ENCODE measurements around the gene FNDC10.
"Not testable (repeated sequence)": the region's sequence is repeated elsewhere in the genome, so short reads cannot be mapped to it uniquely, and the experiment has no call there.

The FNDC10 gene

DNA sequence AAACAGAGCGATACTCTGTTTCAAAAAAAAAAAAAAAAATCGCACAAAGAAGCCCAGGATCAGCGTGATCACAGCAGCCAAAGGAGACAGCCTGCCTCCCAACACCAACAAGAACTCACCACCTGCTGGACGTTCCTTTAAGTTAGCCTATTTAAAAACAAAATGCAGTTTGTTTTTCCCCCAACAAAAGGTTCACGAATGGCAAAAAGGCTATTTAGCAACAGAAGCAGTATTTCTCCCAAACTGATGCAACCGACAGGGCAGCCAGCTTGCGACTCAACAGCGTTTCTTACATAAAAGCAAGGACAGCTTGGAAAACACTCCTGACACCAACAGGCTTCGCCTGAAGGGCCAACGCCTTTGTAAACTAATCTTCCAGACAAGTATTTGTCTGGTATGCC, 32.0 kb downstream of the FNDC10 start:
- no peak for DNase-seq (ENCODE audit: low read depth in 2 of 2, low spot score in 1 of 2)

DNA sequence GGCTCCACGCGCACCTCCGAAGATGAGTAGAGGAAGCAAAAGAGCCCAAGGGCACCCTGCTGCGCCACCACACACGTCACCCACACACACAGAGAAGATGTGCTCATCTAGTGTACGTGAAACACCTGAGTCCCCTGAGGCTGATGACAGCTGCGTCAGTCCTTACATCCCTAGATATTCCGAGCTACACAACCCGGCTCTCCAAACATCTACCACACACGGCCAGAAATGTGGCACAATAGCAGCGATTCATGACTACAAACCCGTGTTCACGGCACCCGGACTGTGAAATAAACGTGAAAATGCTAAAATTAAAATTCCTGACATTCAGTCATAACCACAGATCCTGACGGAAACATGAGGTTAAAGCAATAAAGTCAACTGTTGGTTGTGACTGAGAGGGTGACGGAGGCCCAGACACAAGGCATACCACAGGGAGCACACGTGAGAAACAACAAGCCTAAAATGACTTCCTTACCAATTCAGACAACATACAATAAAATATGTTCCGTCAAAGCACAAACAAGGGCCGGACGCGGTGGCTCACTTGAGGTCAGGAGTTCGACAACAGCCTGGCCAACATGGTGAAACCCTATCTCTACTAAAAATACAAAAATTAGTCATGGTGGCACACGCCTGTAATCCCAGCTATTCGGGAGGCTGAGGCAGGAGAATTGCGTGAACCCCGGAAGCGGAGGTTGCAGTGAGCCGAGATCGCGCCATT, 32.6 kb downstream of the FNDC10 start:
- DNase-seq (ENCODE audit: low read depth in 2 of 2, low spot score in 1 of 2), result no peak

DNA sequence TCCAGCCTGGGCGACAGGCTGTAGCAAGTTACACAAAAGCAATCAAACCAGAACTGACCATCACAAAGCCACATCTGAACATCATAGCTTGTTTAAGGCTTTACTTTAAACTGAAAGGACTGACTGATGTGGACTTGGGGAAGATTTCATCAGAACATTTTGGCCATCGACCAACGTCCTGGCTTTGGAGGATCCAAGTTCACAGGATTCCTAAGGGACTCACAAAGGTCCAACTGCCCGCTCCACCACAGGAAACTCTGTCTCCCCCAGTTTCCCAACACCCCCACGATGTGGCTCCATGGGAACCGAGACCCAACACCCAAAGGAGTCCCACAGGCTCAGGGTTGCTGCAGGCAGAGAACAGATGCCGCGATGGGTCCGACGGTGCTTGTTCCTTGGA, 34.6 kb downstream of the FNDC10 start:
- no peak for DNase-seq (ENCODE audit: low read depth in 2 of 2, low spot score in 1 of 2)

DNA sequence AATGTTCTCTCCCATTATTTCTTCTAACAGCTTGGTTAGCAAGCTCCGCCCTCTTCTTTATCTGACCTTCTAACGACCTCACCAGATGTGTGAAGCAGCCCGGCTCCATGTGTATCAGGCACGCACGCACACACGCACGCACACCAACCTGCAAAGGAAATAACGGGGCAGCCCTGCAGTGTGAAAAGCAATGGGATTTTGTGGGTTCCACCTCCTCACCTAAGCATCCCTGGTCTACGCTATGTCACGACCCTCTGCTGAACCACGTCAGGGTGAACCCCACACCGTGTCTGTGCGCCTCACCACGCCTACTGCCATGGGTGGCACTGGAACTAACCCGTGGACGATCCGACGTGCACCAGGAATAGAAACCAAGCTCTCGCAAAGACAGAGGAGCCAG, 35.7 kb downstream of the FNDC10 start:
- DNase-seq (ENCODE audit: low read depth in 2 of 2, low spot score in 1 of 2), result no peak

DNA sequence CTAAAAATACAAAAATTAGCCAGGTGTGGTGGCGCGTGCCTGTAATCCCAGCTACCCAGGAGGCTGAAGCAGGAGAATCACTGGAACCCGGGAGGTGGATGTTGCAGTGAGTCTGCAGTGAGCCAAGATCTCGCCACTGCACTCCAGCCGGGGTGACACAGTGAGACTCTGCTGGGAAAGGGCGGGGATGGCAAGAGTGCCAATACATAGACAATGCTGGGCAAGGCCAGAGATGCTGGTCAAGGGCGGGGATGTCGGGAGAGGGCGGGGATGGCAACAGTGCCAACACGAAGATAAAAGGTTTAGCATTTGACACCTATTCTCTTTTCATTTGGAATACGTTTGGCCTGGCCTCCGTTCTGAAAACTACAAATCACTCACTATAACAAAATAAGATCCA, 36.2 kb downstream of the FNDC10 start:
- no peak for DNase-seq (ENCODE audit: low read depth in 2 of 2, low spot score in 1 of 2)

DNA sequence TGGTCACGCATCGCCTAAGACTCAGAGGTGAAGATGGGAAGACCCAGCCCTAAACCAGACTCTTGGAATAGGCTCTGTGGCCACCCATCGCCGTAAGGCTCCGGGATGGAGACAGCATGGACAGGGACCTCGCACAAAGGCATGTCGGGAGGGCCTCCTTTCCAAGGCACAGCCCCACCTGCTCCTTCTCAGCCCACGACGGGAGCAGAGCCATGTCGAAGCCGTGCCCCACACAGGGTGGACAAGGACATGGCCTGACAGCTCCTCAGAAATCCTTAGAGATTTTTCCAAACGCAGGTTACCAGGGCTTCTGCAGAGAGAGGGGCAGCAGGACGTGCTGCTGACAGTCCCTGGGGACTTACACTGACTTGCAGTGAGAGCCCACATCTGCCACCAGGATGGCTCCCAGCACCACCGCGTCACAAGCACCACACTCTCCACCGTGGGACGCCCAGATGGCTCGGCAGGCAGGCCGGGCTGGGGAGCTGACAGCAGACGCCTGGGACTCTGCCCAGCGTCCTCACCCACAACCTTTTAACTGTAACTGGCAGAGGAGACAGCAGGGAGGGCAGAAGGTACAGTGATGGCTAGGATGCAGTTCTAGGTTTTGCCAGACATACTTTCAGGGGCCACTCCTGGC, 37.3 kb downstream of the FNDC10 start:
- no peak for DNase-seq (ENCODE audit: low read depth in 2 of 2, low spot score in 1 of 2)

DNA sequence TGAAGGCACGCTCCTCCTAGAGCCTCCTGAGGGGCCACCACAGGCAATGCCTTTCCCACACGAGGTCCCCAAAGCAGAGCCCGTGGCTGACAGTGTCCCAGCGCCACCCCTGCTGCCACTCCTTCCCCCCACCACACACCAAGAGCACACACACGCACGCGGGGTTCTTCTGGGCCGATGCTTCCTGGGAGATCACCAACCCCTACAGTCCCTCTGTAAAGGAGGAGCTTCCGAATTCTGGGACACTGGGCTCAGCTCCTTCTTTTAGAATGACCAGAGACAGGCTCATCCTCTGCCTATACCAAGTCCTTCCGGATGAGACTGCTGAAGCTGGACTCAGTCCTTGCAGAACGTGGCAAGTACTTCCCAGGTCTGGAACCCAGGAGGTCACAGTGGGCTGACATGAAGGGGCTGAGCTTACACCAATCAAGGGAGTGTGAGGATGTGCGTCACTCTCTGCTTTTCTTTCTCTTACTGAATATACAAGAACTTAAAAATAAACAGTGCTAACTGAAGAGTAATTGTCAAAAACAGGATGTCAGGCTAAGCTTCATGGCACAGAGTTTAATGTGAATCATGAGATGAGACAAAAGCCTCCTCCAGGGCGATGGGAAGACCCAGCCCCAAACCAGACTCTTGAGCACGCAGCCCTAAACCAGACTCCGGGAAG, 38.0 kb downstream of the FNDC10 start:
- DNase-seq (ENCODE audit: low read depth in 2 of 2, low spot score in 1 of 2), result no peak

DNA sequence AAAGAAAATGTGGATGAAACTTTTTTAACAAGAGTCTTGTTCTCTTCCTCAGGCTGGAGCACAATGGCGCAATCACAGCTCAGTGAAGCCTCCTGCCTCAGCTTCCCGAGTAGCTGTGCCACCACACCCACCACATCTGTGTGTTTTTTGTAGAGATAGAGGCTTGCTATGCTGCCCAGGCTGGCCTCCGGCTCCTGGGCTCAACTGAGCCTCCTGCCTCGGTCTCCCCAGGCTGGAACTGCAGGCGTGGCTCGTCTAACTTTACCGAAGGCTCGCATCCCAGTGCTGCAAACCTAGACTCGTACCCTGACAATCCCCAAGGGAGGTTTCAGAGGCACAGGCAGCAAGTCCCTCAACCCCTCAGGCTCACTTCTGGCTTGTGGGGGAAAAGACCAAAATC, 39.8 kb downstream of the FNDC10 start:
- DNase-seq (ENCODE audit: low read depth in 2 of 2, low spot score in 1 of 2), result no peak

DNA sequence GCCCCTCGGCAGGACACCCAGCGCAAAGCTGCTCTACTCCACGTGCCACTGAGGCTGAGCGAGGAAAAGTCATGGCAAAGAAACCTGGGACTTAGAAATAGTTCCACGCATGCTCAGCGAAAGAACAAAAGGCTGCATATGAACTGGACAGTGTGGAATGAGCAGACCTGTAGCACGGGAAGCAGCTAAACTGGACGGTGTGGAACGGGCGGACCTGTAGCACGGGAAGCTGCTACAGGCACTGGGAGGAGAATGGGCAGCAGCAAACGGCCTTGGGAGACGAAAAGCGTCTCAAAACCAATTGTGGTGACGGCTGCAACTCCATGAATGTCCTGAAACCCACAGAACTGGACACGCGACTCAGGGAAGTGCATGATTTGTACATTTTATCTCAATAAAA, 40.9 kb downstream of the FNDC10 start:
- DNase-seq (ENCODE audit: low read depth in 2 of 2, low spot score in 1 of 2), result no peak

DNA sequence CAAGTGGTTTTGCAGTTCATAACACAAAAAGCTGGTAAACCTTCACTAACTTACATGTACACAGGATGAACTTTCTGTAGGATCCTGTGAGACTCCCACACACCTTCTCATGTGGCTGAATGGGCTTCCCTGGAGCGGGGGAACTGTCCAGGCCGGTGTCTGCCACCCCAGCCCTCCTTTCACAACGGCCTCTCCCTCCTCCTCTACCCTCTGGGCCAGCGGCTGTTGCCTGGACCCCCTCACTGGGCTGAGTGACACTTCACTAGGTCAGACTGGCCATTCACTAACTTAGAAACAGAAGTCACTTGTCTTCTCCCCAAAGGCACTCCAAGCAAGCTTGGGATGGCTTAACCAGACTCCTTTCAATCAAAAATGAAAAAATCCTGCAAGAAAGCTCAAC, 41.3 kb downstream of the FNDC10 start:
- DNase-seq (ENCODE audit: low read depth in 2 of 2, low spot score in 1 of 2), result no peak

DNA sequence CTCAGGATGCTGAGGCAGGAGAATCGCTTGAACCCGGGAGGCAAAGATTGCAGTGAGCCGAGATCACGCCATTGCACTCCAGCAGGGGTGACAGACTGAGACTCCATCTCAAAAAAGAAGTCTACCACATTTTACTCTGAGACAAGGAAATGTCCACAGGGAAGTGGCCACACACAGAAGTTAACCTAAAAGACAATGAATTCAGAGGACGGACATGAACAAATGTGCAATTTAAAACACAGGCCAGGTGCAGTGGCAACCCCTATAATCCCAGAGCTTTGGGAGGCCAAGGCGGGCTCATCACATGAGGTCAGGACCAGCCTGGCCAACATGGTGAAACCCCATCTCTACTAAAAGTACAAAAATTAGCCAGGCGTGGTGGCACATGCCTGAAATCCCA, 42.2 kb downstream of the FNDC10 start:
- not testable (repeated sequence) for DNase-seq (ENCODE audit: low read depth in 2 of 2, low spot score in 1 of 2)

DNA sequence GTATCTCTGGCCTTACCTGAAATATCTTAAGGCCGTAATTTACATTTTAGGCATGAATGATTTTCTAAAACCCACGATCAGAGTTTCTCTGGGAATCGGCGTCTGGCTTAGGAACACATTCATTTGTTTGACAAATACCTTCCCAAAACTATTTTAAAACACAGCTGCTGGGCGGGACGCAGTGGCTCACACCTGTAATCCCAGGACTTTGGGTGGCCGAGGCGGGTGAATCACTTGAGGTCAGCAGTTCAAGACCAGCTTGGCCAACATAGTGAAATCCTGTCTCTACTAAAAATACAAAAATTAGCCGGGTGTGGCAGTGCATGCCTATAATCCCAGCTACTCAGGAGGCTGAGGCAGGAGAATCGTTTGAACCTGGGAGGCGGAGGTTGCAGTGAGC, 43.0 kb downstream of the FNDC10 start:
- DNase-seq (ENCODE audit: low read depth in 2 of 2, low spot score in 1 of 2), result not testable (repeated sequence)

DNA sequence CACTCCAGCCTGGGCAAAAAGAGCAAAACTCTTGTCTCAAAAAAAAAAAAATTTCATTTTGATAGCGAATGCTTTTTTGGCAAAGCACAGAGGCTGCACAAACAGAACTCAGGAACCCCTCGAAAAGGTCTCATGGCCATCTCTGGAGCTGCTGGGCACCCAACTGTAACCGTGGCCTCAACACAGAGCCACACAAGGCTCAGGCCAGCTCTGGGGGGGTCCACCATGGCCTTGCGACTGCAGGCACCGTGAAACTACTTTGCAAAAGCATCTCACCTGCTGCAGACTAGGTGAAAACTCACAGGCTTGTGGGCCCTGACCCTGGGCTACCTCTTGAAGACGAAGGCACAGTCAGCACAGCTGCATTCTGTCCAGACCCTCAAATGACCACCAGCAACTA, 43.4 kb downstream of the FNDC10 start:
- DNase-seq (ENCODE audit: low read depth in 2 of 2, low spot score in 1 of 2), result no peak

DNA sequence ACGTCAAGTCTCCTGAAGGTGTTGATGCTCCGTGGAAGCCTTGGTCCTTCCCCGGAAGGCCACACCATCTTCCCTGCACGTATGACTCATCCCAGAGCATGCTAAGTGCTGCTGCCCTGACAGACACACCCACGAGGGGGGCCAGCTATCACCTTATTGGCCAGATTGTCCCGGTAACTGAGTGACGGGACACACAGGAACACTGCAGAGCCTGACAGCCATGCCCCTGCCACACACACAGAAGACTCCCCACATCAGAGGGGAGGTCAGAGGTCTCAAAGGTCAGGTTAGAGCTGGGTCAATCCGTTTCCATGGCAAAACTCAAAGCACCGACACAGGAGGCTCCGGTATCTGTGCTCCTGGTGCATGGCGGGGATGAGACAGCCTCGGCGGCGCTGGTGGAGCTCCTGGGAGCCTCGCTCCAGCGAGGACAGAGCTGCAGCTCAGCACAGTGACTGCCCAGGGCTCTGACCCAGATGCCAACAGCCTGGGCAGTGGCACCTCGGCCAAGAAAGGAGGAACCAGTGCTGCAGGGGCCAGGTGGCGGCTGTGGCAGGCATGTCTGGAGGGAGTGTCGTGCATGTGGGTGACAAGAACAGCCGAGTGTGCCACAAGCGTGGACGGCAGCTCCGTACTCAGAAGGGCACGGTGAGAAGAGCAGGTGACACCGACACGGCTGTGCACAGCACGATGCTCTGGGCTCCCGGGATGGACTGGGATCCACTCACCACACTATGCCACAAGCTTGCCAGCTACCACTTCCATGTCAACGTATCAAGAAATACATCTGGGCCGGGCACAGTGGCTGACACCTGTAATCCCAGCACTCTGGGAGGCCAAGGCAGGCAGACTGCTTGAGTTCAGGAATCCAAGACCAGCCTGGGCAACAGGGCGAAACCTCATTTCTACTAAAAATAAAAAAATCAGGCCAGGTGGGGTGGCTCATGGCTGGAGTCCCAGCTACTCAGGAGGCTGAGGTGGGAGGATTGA, 44.7 kb downstream of the FNDC10 start:
- DNase-seq (ENCODE audit: low read depth in 2 of 2, low spot score in 1 of 2), result no peak

DNA sequence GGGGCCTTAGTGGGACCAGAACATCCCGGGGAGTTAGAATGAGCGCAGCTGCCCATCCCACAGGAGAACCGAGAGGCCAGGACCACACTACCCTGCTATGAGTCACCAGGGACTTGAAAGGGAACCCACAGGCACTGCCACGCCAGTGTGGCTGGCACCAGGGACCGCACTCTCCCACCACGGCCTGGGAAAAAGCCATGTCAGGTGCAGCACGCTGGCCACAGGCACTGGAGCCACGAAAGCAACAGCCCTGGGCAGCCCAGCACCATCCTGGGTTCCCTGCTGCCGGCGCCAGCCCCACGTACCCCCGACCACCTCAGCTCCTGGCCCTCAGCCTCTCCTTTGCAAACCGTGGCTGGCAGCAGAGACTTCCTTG, 45.4 kb downstream of the FNDC10 start:
- DNase-seq (ENCODE audit: low read depth in 2 of 2, low spot score in 1 of 2), result no peak

DNA sequence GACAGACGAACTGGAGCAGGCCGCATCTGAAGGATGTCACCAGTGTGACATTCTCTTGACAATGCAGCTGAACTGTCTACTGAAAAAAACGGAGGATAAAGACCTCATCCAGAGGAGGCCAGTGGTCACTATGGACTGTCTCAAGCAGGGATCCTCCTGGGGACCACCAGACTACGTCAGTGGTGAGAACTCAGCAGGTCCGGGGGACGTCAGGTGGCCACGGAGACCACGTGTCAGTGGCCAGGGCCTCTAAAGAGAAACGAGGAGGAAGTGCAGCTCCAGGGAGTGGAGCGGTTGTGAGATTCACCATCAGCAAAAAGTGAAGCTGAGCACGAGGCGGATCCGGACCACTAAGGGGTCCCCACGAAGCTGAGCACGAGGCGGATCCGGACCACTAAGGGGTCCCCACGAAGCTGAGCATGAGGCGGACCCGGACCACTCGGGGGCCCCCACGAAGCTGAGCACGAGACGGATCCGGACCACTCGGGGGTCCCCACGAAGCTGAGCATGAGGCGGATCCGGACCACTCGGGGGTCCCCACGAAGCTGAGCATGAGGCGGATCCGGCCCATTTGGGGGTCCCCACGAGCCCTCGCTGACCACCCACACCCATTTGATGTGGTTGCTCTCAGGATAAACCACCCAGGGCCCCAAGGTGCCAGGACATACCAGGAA, 46.0 kb downstream of the FNDC10 start:
- DNase-seq (ENCODE audit: low read depth in 2 of 2, low spot score in 1 of 2), result no peak

DNA sequence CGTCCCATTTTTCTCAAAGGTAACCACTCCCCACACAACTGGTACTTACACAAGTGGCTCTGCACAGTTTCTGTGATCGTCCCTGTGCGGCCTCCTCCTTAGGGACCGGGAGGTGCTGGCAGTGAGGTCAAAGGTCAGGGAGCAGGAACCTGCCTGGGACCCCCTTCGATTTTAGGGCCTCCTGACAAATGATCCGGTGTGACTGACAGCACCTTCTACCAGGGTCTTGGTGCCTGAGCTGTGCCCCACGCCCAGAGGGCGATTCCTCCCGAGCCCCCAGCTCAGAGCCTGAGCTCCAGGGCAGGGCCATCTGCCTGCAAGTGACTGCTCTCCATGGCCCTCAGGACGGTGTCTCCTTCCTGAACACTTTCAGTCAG, 47.7 kb downstream of the FNDC10 start:
- DNase-seq (ENCODE audit: low read depth in 2 of 2, low spot score in 1 of 2), result no peak

DNA sequence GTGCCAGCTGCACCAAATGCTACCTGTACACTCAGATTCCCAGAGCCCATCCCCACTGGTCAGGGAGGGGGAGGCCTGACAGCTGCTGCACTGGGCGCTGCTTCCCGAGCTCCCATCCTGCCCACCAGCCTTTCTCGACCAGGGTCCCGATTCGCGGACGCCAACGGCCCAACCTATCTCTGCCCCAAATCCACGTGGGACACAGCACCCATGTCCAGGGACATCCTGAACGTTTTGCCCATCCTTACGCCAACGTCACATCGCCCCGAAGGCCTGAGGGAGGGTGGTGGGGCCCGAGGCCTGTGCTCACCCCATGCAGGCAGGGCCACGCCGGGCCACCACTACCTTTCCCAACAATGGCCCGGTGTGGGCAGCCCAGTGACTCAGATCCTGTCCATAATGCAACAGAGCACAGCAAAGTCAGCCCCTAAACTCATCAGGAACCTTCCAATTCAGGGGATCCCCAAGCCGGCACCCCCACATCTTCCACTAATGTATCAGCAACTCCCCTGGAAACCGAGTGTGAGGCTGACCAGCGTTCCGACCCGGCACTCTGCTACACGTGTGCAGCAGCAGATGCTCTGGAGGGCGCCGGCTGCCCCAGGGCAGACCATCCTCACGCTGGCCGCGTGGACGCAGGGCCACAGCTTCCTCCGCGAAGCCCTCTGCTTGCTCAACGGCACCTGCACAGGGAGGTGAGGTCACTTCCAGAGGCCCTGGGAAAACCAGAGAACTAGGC, 48.2 kb downstream of the FNDC10 start:
- DNase-seq (ENCODE audit: low read depth in 2 of 2, low spot score in 1 of 2), result no peak

DNA sequence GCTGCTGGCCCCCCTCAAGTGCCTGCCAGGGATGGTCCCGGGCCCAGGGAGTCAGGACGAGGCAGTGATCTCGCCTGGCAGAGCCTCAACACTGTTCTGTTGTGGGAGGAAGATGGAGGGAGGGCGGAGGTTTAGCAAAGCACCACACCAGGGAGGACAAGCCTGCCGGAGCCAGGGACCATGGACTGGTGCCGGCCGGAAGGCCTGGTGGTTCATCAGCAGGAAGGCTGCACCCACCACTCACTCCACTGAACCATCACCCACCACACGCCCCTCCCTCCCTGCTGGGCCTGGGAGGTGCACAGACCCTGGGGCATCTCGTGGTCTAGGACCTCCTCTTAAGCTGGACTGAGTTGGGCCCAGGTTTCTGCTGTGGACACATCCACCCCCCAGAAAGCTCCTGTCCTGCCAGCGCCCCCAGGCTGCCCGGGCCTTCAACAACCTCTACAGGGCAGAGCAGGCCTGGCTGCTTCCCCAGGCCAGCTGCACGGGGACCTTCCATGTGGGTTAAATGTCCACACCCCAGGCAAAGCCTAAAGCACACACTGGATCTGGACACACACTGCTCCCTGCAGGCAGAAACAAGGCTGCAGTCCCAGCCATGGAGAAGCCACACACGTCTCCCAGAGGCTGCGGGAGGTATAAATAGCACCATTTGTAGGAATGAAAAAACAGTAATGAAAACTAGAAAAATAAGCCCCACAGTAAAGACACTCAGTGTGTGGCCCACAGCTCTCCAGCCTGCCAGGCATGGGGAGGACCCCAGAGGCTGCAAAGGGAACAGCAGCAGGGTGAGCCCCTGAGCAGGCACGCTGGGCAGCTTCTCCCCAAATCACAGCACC, 49.1 kb downstream of the FNDC10 start:
- DNase-seq (ENCODE audit: low read depth in 2 of 2, low spot score in 1 of 2), result no peak

Data from stimulated activated CD8-positive, alpha-beta memory T cell treated with anti-CD3 and anti-CD28 coated beads, Interleukin-4, amount 100 ng/mL, for 1 hour (primary cell).